ENCODE measurements around the gene KDM4B.
"Not testable (repeated sequence)": the region's sequence is repeated elsewhere in the genome, so short reads cannot be mapped to it uniquely, and the experiment has no call there.

Gene KDM4B

GRCh38 chr19:5186293-5187050 lies 217.6 kb downstream of the KDM4B start:
- no peak for DNase-seq

- DNase-seq = no peak
These were observed 219.8 kb downstream of the KDM4B start for GRCh38 chr19:5188548-5189317.

GRCh38 chr19:5189318-5189607 lies 220.3 kb downstream of the KDM4B start:
- no peak for DNase-seq

- no peak for DNase-seq
These were observed 222.2 kb downstream of the KDM4B start for GRCh38 chr19:5191091-5191490.

- no peak for DNase-seq
These were observed 223.7 kb downstream of the KDM4B start for GRCh38 chr19:5192568-5192967.

- DNase-seq = no peak
These were observed 224.3 kb downstream of the KDM4B start for GRCh38 chr19:5193192-5193591.

- no peak for DNase-seq
These were observed 225.7 kb downstream of the KDM4B start for GRCh38 chr19:5194641-5195040.

- DNase-seq = not testable (repeated sequence)
These were observed 226.7 kb downstream of the KDM4B start for GRCh38 chr19:5195587-5195986.

- DNase-seq = no peak
These were observed 227.9 kb downstream of the KDM4B start for GRCh38 chr19:5196832-5197231.

- no peak for DNase-seq
These were observed 231.9 kb downstream of the KDM4B start for GRCh38 chr19:5200844-5201243.

GRCh38 chr19:5202553-5202952 lies 233.6 kb downstream of the KDM4B start:
- DNase-seq = no peak

All from stimulated activated CD4-positive, alpha-beta T cell treated with anti-CD3 and anti-CD28 coated beads, Interleukin-4, amount 100 ng/mL, for 1 hour (primary cell).